Kidney epithelial cell (primary cell): ENCODE results near the gene FBRSL1. TPM values are rescaled to one million over a fixed set of nuclear protein-coding genes. Genes with fewer than 3 reads are reported as not detected.

Source experiments
- DNase-seq: peaks from one replicate; pipeline ENCODE4 v3.0.0-alpha.2; 2010; ENCODE audit warnings: low read depth
- H3K27me3 ChIP-seq: 2 replicates; pipeline ENCODE4 v1.6.0; 2011; ENCODE audit warnings: low read length; ENCODE audit not compliant: control insufficient read depth, insufficient read depth
- H3K36me3 ChIP-seq: 2 replicates; pipeline ENCODE4 v1.5.1; 2011; ENCODE audit warnings: low read length; ENCODE audit not compliant: control insufficient read depth, insufficient read depth
- H3K4me3 ChIP-seq: 2 replicates; pipeline ENCODE4 v1.5.1; 2011; ENCODE audit warnings: low read depth, mild to moderate bottlenecking, control low read depth, low read length
- total RNA-seq: library from RNA; depleted of rRNA; stranded (reverse); fragments of >200 nt; gene quantifications from 2 replicates; pipeline ENCODE4 v1.2.3, GENCODE V29; 2015
- TF ChIP-seq, protein P1 (sequence below): IDR thresholded peaks from 2 replicates; pipeline ENCODE4 v1.5.1; 2011; ENCODE audit warnings: mild to moderate bottlenecking, moderate library complexity, low read length, control low read depth, inconsistent platforms; ENCODE audit not compliant: insufficient read depth, poor library complexity, severe bottlenecking

The FBRSL1 gene
- total RNA-seq, 1 donor from 2014 or later, result 22.9 TPM

DNA sequence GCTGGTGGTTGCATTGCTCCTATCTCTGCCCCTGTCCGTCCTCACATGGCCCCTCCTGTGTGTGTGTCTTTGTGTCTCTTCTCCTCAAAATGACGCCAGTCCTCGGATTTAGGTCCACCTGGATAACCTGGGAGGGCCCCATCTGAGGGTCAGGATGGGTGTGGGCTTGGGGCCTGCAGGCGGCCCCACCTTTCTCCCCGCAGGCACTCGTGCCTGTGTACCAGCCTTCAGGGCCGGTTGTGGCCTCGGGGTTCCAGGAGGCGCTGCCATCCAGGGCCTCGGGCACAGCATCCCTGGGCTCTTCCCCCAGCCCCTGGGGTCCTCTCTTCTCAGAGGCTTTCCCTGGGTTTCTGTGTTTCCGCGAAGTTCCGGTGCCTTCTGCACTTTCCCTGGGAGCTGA, 65.7 kb downstream of the FBRSL1 start:
- no peak overlapping the region for H3K4me3 ChIP-seq
- no peaks in the 10 kb centered on the region for H3K27me3 ChIP-seq
- DNase-seq, result no peak
- TF ChIP-seq, protein P1, sequence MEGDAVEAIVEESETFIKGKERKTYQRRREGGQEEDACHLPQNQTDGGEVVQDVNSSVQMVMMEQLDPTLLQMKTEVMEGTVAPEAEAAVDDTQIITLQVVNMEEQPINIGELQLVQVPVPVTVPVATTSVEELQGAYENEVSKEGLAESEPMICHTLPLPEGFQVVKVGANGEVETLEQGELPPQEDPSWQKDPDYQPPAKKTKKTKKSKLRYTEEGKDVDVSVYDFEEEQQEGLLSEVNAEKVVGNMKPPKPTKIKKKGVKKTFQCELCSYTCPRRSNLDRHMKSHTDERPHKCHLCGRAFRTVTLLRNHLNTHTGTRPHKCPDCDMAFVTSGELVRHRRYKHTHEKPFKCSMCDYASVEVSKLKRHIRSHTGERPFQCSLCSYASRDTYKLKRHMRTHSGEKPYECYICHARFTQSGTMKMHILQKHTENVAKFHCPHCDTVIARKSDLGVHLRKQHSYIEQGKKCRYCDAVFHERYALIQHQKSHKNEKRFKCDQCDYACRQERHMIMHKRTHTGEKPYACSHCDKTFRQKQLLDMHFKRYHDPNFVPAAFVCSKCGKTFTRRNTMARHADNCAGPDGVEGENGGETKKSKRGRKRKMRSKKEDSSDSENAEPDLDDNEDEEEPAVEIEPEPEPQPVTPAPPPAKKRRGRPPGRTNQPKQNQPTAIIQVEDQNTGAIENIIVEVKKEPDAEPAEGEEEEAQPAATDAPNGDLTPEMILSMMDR, result no peak
- H3K36me3 ChIP-seq, result no peaks in the 10 kb centered on the region

DNA sequence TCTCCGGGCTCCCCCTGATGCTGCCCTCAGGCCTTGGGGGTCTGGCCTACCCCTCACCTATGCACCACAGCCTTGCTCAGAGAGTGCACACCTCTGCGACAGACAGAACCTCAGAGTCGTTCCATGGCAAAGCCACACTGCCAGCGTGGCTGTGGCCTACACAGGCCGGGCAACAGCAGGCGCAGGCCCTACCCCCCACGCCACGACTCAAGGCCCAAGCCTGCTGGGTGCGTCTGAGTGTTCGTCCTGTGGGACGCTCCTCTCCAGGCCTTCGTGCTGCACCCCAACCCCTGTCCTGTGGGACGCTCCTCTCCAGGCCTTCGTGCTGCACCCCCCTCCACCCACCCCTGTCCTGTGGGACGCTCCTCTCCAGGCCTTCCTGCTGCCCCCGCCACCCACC, 66.3 kb downstream of the FBRSL1 start:
- TF ChIP-seq, protein P1, result no peak
- no peak for DNase-seq
- Histone ChIP-seq H3K36me3 (no peaks in the 10 kb centered on the region), H3K4me3 (no peak overlapping the region), H3K27me3 (no peaks in the 10 kb centered on the region)

DNA sequence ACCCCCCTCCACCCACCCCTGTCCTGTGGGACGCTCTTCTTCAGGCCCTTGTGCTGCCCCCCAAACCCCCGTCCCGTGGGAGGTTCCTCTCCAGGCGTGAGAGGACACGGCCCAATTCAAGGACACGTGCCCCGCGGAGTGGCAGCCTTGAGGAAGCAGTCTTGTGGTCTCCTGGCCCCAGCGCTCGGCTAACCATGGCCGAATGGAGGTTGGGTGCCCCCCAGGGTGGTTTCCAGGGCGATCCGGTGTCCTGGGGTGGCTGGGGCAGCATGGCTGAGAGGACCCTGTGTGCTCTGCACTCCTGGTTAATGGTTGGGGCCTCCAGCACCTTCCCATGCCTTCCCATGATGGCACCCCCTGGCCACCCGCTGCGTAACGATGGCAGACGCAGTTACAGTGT, 66.8 kb downstream of the FBRSL1 start:
- Histone ChIP-seq H3K4me3 (no peak overlapping the region), H3K27me3 (no peaks in the 10 kb centered on the region), H3K36me3 (no peaks in the 10 kb centered on the region)
- TF ChIP-seq, protein P1, result no peak
- no peak for DNase-seq

DNA sequence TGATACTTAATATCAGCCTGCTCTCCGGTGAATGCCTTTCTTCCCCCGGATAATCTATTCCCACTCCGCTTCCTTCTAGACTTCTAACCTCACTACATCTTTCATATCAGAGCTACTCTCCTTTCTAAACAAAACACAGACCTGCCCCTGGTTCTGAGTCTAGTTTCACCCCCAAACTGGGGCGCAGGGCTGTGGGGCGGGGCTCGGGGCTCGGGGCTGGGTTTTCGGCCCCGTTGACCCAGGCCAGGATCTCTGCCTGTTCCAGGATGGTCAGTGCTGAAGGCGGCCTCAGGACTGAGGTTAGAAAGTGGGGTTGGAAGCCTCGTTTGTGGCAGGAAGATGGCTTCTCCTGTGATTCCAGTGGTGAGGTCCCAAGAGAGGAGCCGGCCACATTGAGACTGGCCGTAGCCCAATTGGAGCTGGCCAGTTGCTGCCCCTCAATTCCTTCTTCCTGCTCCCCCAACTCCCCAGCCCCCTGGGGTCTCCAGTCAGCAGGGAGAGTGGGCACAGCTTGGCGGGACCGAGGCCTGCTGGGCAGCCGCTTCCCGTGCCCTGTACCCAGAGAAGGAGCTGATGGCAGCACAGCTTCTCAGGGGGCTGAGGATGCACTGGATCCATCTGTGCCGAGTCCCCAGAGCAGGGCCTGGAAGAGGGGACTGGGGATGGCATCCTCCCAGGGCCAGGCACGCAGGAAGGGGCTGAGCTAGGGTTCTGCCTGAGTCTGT, 67.5 kb downstream of the FBRSL1 start:
- H3K36me3 ChIP-seq, result no peaks in the 10 kb centered on the region
- DNase-seq, result no peak
- TF ChIP-seq, protein P1, result no peak
- H3K27me3 ChIP-seq, result no peaks in the 10 kb centered on the region
- no peak overlapping the region for H3K4me3 ChIP-seq

DNA sequence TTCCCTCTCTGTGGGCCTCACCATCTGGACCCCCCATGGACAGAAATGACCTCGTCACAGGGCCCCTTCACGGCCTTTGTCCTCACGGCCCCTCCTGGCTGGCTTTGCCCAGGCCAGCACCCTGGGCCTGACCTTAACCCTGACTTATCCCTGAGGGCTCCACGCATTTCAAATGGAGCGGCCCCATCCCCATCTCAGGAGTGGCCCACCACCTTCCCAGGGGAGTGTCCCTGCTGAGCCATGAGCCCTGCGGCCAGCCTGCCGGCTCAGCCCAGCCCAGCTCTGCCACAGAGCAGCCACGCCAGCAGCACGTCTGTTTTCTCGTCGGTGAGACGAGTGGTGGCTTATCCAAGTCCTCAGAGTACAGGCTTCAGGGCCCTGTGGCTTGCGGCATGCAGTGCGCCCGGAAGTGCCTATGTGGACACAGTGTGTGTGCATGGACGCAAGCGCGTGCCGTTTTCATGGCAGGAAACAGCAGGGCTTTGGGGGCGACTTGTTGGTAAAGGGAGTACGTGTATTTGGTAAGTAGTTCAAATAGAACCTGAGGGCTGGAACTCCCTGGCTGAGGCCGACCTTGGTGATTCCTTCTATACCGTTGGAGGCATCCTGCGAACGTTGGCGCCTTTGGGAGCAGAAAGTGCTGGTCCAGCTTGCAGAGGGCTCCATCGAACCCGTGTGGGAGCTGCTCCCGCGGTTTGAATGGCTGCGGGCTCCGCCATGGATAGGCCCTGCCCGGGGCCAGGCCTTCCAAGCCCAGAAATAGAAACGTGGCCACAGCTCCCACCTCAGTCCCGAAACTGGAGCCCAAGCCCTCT, 68.3 kb downstream of the FBRSL1 start:
- TF ChIP-seq, protein P1, result no peak
- Histone ChIP-seq H3K4me3 (no peak overlapping the region), H3K36me3 (no peaks in the 10 kb centered on the region), H3K27me3 (no peaks in the 10 kb centered on the region)
- no peak for DNase-seq
